Measurements from ENCODE around the gene POU3F2.

GRCh38 chr6:98825600-98826230 lies 8.7 kb upstream of the POU3F2 start:
- TF ChIP-seq, protein P1, sequence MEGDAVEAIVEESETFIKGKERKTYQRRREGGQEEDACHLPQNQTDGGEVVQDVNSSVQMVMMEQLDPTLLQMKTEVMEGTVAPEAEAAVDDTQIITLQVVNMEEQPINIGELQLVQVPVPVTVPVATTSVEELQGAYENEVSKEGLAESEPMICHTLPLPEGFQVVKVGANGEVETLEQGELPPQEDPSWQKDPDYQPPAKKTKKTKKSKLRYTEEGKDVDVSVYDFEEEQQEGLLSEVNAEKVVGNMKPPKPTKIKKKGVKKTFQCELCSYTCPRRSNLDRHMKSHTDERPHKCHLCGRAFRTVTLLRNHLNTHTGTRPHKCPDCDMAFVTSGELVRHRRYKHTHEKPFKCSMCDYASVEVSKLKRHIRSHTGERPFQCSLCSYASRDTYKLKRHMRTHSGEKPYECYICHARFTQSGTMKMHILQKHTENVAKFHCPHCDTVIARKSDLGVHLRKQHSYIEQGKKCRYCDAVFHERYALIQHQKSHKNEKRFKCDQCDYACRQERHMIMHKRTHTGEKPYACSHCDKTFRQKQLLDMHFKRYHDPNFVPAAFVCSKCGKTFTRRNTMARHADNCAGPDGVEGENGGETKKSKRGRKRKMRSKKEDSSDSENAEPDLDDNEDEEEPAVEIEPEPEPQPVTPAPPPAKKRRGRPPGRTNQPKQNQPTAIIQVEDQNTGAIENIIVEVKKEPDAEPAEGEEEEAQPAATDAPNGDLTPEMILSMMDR (IDR thresholded peaks at IDR 0.05; ENCODE audit: low read length): no peak
- TF ChIP-seq EZH2phosphoT487 (IDR thresholded peaks at IDR 0.05; ENCODE audit: low read length): no peak

Measured in MM.1S (cell line).